GM23338 (cell line): ENCODE measurements around the gene VPS52. TPM values are rescaled to one million over a fixed set of nuclear protein-coding genes. Genes with fewer than 3 reads are reported as not detected.

ENCODE experiments used
- ATAC-seq: fragments of 200-7000 bp; cut with Tn5 transposase; 3 replicates; pipeline ENCODE4 v1.9.1; 2020
- DNase-seq: peaks from one replicate; pipeline ENCODE4 v3.0.0-alpha.2; 2015; ENCODE audit warnings: low spot score
- H2AFZ ChIP-seq: fragments of 200-600 bp; sonication (generic); 2 replicates; pipeline ENCODE4 v1.8.0; 2016; ENCODE audit warnings: antibody characterized with exemption, mild to moderate bottlenecking, moderate library complexity
- H3F3A ChIP-seq: fragments of 200-600 bp; sonication (generic); replicated peaks from 2 replicates; pipeline ENCODE4 v1.8.0; 2017; ENCODE audit warnings: antibody characterized with exemption, mixed run types, low read depth
- H3K27ac ChIP-seq: fragments of 200-600 bp; sonication (generic); 2 replicates; pipeline ENCODE4 v1.6.1; 2016; ENCODE audit warnings: low read depth
- H3K27me3 ChIP-seq: fragments of 200-600 bp; sonication (generic); 2 replicates; pipeline ENCODE4 v1.8.0; 2016; ENCODE audit warnings: mild to moderate bottlenecking, mixed run types, moderate library complexity; ENCODE audit not compliant: insufficient read depth
- H3K36me3 ChIP-seq: fragments of 200-600 bp; sonication (generic); 2 replicates; pipeline ENCODE4 v1.8.0; 2016; ENCODE audit warnings: mild to moderate bottlenecking; ENCODE audit not compliant: insufficient read depth
- H3K4me1 ChIP-seq: fragments of 200-600 bp; sonication (generic); 2 replicates; pipeline ENCODE4 v1.8.0; 2016; ENCODE audit warnings: mild to moderate bottlenecking, moderate library complexity; ENCODE audit not compliant: insufficient read depth
- H3K4me2 ChIP-seq: fragments of 200-600 bp; sonication (generic); 2 replicates; pipeline ENCODE4 v1.7.1; 2017; ENCODE audit warnings: mixed run types
- H3K4me3 ChIP-seq: fragments of 200-600 bp; sonication (generic); 2 replicates; pipeline ENCODE4 v1.6.1; 2016; ENCODE audit warnings: mixed run types
- H3K79me2 ChIP-seq: fragments of 200-600 bp; sonication (generic); replicated peaks from 2 replicates; pipeline ENCODE4 v1.8.0; 2017; ENCODE audit warnings: mild to moderate bottlenecking; ENCODE audit not compliant: insufficient read depth
- H3K9me2 ChIP-seq: fragments of 200-600 bp; sonication (generic); 2 replicates; pipeline ENCODE4 v1.8.0; 2017; ENCODE audit not compliant: insufficient read depth
- H4K20me1 ChIP-seq: fragments of 200-600 bp; sonication (generic); replicated peaks from 2 replicates; pipeline ENCODE4 v1.8.0; 2017; ENCODE audit warnings: mild to moderate bottlenecking; ENCODE audit not compliant: insufficient read depth
- H3K27ac Mint-ChIP-seq: 2 replicates; pipeline ENCODE4 v1.8.0; 2020; ENCODE audit warnings: inconsistent platforms, mild to moderate bottlenecking, moderate library complexity, mixed read lengths
- H3K27me3 Mint-ChIP-seq: 3 replicates; pipeline ENCODE4 v1.8.0; 2022; ENCODE audit warnings: low read depth, mild to moderate bottlenecking, moderate library complexity, mixed read lengths, inconsistent platforms; ENCODE audit not compliant: insufficient read depth, poor library complexity
- H3K36me3 Mint-ChIP-seq: 3 replicates; pipeline ENCODE4 v1.8.0; 2021; ENCODE audit warnings: low read depth, mild to moderate bottlenecking, inconsistent platforms, moderate library complexity, mixed read lengths
- H3K4me1 Mint-ChIP-seq: 3 replicates; pipeline ENCODE4 v1.8.0; 2020; ENCODE audit warnings: mild to moderate bottlenecking, inconsistent platforms, mixed read lengths
- H3K4me3 Mint-ChIP-seq: 3 replicates; pipeline ENCODE4 v1.8.0; 2021; ENCODE audit warnings: moderate library complexity, mild to moderate bottlenecking, inconsistent platforms, mixed read lengths
- H3K9me3 Mint-ChIP-seq: 3 replicates; pipeline ENCODE4 v1.8.0; 2020; ENCODE audit warnings: moderate library complexity, mild to moderate bottlenecking, inconsistent platforms, mixed read lengths
- CREB1 ChIP-seq: fragments of 250-450 bp; sonication (Bioruptor Pico); IDR thresholded peaks from 2 replicates; pipeline ENCODE4 v1.5.0; 2020; ENCODE audit warnings: low read depth, mild to moderate bottlenecking, moderate library complexity
- EZH2 ChIP-seq: fragments of 200-600 bp; sonication (generic); IDR thresholded peaks from one replicate; pipeline ENCODE4 v1.8.0; 2017; ENCODE audit warnings: antibody characterized with exemption, mild to moderate bottlenecking, low read depth; ENCODE audit not compliant: unreplicated experiment
- EZH2phosphoT487 ChIP-seq: fragments of 200-600 bp; sonication (generic); IDR thresholded peaks from one replicate; pipeline ENCODE4 v1.8.1; 2018; ENCODE audit warnings: antibody characterized with exemption; ENCODE audit not compliant: unreplicated experiment
- JUNB ChIP-seq: IDR thresholded peaks from one replicate; pipeline ENCODE4 v1.6.1; 2016; ENCODE audit warnings: antibody characterized with exemption; ENCODE audit not compliant: unreplicated experiment
- NANOG ChIP-seq: IDR thresholded peaks from 2 replicates; pipeline ENCODE4 v1.6.1; 2016; ENCODE audit warnings: antibody characterized with exemption, borderline replicate concordance
- POLR2AphosphoS5 ChIP-seq: IDR thresholded peaks from 2 replicates; pipeline ENCODE4 v1.6.1; 2016; ENCODE audit warnings: antibody characterized with exemption, low read depth
- REST ChIP-seq: IDR thresholded peaks from one replicate; pipeline ENCODE4 v1.6.1; 2018; ENCODE audit warnings: antibody characterized with exemption; ENCODE audit not compliant: unreplicated experiment
- STAT1 ChIP-seq: IDR thresholded peaks from one replicate; pipeline ENCODE4 v1.6.1; 2016; ENCODE audit warnings: antibody characterized with exemption; ENCODE audit not compliant: unreplicated experiment
- ZNF114 ChIP-seq: fragments of 250-450 bp; sonication (Bioruptor Pico); IDR thresholded peaks from 2 replicates; pipeline ENCODE4 v1.5.0; 2020; ENCODE audit warnings: mild to moderate bottlenecking, moderate library complexity
- ZNF331 ChIP-seq: fragments of 250-450 bp; sonication (Bioruptor Pico); IDR thresholded peaks from 2 replicates; pipeline ENCODE4 v1.5.0; 2020; ENCODE audit warnings: low read depth, mild to moderate bottlenecking, moderate library complexity
- polyA plus RNA-seq: library from polyadenylated mRNA; unstranded; fragments of >200 nt; fragmentation: Nextera tagmentation; extraction: Ambion mirVana; gene quantifications from 2 replicates; pipeline ENCODE4 v1.2.1, GENCODE V29; 2016
- total RNA-seq: library from RNA; depleted of rRNA; stranded (reverse); fragments of >200 nt; shearing (Covaris generic); gene quantifications from 2 replicates; pipeline ENCODE4 v1.2.3, GENCODE V29; 2014
- TF ChIP-seq, protein P1 (sequence below): IDR thresholded peaks from 2 replicates; pipeline ENCODE4 v1.6.1; 2016; ENCODE audit warnings: antibody characterized with exemption
- TF ChIP-seq, protein P2 (sequence below): fragments of 250-450 bp; sonication (Bioruptor Pico); IDR thresholded peaks from 2 replicates; pipeline ENCODE4 v1.5.0; 2020; ENCODE audit warnings: mild to moderate bottlenecking, moderate library complexity
- TF ChIP-seq, protein P3 (sequence below), 2 experiments: fragments of 200-600 bp in 1 of 2; sonication (generic) in 1 of 2; conservative IDR thresholded peaks; 2 replicates each; pipeline versions ENCODE4 v1.5.1 to v1.6.1; 2016 to 2017; ENCODE audit warnings: antibody characterized with exemption in 2 of 2, low read depth in 2 of 2, mild to moderate bottlenecking in 2 of 2, moderate library complexity in 1 of 2

Gene VPS52
- total and polyA plus RNA-seq, 2 experiments from 2014 or later, result 27.9 to 31.1 TPM

DNA sequence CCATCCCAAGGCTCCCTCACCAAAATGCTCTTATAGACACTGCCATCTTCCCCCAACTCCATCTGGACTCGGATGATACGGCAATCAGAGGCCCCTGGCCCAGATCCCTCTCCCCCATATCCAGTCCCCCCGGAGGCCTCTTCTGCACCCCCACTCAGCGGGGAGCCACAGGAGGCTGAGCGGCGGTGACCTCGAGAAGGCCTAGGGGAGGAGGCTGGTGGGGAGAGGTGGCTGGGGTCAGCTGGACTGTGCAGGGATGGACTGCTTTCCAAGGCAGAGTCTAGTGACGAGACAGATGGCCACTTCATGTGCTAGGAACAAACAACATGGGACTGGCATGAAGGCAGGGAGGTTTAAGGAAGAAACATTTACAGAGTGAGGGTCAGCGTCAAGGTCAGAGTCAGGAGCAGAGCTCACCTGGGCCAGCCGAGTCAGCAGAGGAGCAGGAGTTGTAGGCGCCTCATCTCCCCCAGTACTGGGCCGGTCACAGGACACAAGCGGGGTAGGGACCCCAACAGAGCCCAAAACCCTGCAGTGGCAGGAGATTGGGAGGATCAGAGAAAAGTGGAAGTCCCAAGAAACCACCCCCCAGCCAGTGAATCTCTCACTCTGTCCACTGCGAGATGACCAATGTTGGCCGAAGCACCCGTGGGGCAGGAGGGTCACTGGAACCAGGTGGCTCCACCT, 21.5 kb upstream of the VPS52 start:
- no peaks in the 10 kb centered on the region for H3K36me3 ChIP-seq
- no peak overlapping the region for H3K27ac ChIP-seq
- Mint-ChIP-seq H3K36me3 (peaks cover 36% of the 10 kb centered on the region), H3K27ac (no peak overlapping the region), H3K9me3 (no peaks in the 10 kb centered on the region), H3K4me3 (no peak overlapping the region; the same call in 2 of the 3 replicates), H3K4me1 (peaks cover 27% of the 10 kb centered on the region), H3K27me3 (peaks cover 13% of the 10 kb centered on the region)
- H3K79me2 ChIP-seq, result peaks cover 30% of the 10 kb centered on the region
- DNase-seq (no peak), ATAC-seq (no peak)
- TF ChIP-seq POLR2AphosphoS5, result no peak; the same call in 1 of the 2 replicates
- no peak for TF ChIP-seq JUNB
- no peak for TF ChIP-seq EZH2
- TF ChIP-seq ZNF331 (CRISPR knock-in tag), result no peak
- TF ChIP-seq, protein P1, sequence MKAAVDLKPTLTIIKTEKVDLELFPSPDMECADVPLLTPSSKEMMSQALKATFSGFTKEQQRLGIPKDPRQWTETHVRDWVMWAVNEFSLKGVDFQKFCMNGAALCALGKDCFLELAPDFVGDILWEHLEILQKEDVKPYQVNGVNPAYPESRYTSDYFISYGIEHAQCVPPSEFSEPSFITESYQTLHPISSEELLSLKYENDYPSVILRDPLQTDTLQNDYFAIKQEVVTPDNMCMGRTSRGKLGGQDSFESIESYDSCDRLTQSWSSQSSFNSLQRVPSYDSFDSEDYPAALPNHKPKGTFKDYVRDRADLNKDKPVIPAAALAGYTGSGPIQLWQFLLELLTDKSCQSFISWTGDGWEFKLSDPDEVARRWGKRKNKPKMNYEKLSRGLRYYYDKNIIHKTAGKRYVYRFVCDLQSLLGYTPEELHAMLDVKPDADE, result no peak
- TF ChIP-seq NANOG, result no peak
- no peak for TF ChIP-seq EZH2phosphoT487
- TF ChIP-seq, protein P2, sequence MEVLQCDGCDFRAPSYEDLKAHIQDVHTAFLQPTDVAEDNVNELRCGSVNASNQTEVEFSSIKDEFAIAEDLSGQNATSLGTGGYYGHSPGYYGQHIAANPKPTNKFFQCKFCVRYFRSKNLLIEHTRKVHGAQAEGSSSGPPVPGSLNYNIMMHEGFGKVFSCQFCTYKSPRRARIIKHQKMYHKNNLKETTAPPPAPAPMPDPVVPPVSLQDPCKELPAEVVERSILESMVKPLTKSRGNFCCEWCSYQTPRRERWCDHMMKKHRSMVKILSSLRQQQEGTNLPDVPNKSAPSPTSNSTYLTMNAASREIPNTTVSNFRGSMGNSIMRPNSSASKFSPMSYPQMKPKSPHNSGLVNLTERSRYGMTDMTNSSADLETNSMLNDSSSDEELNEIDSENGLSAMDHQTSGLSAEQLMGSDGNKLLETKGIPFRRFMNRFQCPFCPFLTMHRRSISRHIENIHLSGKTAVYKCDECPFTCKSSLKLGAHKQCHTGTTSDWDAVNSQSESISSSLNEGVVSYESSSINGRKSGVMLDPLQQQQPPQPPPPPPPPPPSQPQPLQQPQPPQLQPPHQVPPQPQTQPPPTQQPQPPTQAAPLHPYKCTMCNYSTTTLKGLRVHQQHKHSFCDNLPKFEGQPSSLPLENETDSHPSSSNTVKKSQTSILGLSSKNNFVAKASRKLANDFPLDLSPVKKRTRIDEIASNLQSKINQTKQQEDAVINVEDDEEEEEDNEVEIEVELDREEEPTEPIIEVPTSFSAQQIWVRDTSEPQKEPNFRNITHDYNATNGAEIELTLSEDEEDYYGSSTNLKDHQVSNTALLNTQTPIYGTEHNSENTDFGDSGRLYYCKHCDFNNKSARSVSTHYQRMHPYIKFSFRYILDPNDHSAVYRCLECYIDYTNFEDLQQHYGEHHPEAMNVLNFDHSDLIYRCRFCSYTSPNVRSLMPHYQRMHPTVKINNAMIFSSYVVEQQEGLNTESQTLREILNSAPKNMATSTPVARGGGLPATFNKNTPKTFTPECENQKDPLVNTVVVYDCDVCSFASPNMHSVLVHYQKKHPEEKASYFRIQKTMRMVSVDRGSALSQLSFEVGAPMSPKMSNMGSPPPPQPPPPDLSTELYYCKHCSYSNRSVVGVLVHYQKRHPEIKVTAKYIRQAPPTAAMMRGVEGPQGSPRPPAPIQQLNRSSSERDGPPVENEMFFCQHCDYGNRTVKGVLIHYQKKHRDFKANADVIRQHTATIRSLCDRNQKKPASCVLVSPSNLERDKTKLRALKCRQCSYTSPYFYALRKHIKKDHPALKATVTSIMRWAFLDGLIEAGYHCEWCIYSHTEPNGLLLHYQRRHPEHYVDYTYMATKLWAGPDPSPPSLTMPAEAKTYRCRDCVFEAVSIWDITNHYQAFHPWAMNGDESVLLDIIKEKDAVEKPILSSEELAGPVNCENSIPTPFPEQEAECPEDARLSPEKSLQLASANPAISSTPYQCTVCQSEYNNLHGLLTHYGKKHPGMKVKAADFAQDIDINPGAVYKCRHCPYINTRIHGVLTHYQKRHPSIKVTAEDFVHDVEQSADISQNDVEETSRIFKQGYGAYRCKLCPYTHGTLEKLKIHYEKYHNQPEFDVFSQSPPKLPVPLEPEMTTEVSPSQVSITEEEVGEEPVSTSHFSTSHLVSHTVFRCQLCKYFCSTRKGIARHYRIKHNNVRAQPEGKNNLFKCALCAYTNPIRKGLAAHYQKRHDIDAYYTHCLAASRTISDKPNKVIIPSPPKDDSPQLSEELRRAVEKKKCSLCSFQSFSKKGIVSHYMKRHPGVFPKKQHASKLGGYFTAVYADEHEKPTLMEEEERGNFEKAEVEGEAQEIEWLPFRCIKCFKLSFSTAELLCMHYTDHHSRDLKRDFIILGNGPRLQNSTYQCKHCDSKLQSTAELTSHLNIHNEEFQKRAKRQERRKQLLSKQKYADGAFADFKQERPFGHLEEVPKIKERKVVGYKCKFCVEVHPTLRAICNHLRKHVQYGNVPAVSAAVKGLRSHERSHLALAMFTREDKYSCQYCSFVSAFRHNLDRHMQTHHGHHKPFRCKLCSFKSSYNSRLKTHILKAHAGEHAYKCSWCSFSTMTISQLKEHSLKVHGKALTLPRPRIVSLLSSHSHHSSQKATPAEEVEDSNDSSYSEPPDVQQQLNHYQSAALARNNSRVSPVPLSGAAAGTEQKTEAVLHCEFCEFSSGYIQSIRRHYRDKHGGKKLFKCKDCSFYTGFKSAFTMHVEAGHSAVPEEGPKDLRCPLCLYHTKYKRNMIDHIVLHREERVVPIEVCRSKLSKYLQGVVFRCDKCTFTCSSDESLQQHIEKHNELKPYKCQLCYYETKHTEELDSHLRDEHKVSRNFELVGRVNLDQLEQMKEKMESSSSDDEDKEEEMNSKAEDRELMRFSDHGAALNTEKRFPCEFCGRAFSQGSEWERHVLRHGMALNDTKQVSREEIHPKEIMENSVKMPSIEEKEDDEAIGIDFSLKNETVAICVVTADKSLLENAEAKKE, result no peak
- TF ChIP-seq REST, result no peak
- TF ChIP-seq, protein P3, sequence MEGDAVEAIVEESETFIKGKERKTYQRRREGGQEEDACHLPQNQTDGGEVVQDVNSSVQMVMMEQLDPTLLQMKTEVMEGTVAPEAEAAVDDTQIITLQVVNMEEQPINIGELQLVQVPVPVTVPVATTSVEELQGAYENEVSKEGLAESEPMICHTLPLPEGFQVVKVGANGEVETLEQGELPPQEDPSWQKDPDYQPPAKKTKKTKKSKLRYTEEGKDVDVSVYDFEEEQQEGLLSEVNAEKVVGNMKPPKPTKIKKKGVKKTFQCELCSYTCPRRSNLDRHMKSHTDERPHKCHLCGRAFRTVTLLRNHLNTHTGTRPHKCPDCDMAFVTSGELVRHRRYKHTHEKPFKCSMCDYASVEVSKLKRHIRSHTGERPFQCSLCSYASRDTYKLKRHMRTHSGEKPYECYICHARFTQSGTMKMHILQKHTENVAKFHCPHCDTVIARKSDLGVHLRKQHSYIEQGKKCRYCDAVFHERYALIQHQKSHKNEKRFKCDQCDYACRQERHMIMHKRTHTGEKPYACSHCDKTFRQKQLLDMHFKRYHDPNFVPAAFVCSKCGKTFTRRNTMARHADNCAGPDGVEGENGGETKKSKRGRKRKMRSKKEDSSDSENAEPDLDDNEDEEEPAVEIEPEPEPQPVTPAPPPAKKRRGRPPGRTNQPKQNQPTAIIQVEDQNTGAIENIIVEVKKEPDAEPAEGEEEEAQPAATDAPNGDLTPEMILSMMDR (conservative IDR thresholded peaks at IDR 0.05; ENCODE audit: low read depth in 2 of 2), result no peak
- TF ChIP-seq STAT1, result no peak
- TF ChIP-seq CREB1 (CRISPR knock-in tag), result no peak
- no peak for TF ChIP-seq ZNF114 (CRISPR knock-in tag)
- no peaks in the 10 kb centered on the region for H3K27me3 ChIP-seq
- H3K9me2 ChIP-seq, result no peaks in the 10 kb centered on the region
- H4K20me1 ChIP-seq, result peaks cover 4% of the 10 kb centered on the region; the same call in 1 of the 2 replicates
- peaks cover 10% of the 10 kb centered on the region for H3K4me1 ChIP-seq
- H3K4me2 ChIP-seq, result no peak overlapping the region
- peaks cover 11% of the 10 kb centered on the region; the same call in 1 of the 2 replicates for H3F3A ChIP-seq
- H2AFZ ChIP-seq, result no peak overlapping the region
- H3K4me3 ChIP-seq, result no peak overlapping the region
